NK-92 (cell line): ENCODE data around the gene TMEM82.

ENCODE experiments used
- DNase-seq: peaks from one replicate; lab custom pipeline; 2025; ENCODE audit not compliant: unreplicated experiment; lab: John Stamatoyannopoulos, UW

Gene TMEM82

GRCh38 chr1:15755021-15755645, 12.8 kb downstream of the TMEM82 start:
- DNase-seq: no peak

- no peak for DNase-seq
Observed at GRCh38 chr1:15755646-15756040, 13.3 kb downstream of the TMEM82 start.

- DNase-seq: no peak
Observed at GRCh38 chr1:15756143-15757015, 14.1 kb downstream of the TMEM82 start.

- DNase-seq: no peak
Observed at GRCh38 chr1:15757016-15757543, 14.8 kb downstream of the TMEM82 start.

- no peak for DNase-seq
Observed at GRCh38 chr1:15757575-15758342, 15.5 kb downstream of the TMEM82 start.

- DNase-seq: no peak
Observed at GRCh38 chr1:15758343-15758931, 16.1 kb downstream of the TMEM82 start, which contains the start of gene FBLIM1. Gene FBLIM1, plus strand, starts transcription at chr1:15758795. Its CDS starts 6,189 bp downstream, at chr1:15764984.

GRCh38 chr1:15758953-15759661, 16.8 kb downstream of the TMEM82 start:
- DNase-seq: no peak

GRCh38 chr1:15760520-15761211, 18.4 kb downstream of the TMEM82 start:
- no peak for DNase-seq

- no peak for DNase-seq
Observed at GRCh38 chr1:15761366-15762128, 19.2 kb downstream of the TMEM82 start.

GRCh38 chr1:15762546-15762945, 20.2 kb downstream of the TMEM82 start:
- DNase-seq: no peak

- DNase-seq: no peak
Observed at GRCh38 chr1:15764269-15764764, 22.0 kb downstream of the TMEM82 start.

- no peak for DNase-seq
Observed at GRCh38 chr1:15764890-15765289, 22.6 kb downstream of the TMEM82 start.

- no peak for DNase-seq
Observed at GRCh38 chr1:15765495-15766194, 23.3 kb downstream of the TMEM82 start.

GRCh38 chr1:15767941-15768340, 25.6 kb downstream of the TMEM82 start:
- no peak for DNase-seq

GRCh38 chr1:15768388-15768787, 26.1 kb downstream of the TMEM82 start:
- no peak for DNase-seq

- no peak for DNase-seq
Observed at GRCh38 chr1:15770313-15770962, 28.1 kb downstream of the TMEM82 start.

GRCh38 chr1:15771836-15772515, 29.7 kb downstream of the TMEM82 start:
- DNase-seq: no peak
